ENCODE data around the gene RXFP4.
"Not testable (repeated sequence)": the region's sequence is repeated elsewhere in the genome, so short reads cannot be mapped to it uniquely, and the experiment has no call there.

RXFP4 gene

DNA sequence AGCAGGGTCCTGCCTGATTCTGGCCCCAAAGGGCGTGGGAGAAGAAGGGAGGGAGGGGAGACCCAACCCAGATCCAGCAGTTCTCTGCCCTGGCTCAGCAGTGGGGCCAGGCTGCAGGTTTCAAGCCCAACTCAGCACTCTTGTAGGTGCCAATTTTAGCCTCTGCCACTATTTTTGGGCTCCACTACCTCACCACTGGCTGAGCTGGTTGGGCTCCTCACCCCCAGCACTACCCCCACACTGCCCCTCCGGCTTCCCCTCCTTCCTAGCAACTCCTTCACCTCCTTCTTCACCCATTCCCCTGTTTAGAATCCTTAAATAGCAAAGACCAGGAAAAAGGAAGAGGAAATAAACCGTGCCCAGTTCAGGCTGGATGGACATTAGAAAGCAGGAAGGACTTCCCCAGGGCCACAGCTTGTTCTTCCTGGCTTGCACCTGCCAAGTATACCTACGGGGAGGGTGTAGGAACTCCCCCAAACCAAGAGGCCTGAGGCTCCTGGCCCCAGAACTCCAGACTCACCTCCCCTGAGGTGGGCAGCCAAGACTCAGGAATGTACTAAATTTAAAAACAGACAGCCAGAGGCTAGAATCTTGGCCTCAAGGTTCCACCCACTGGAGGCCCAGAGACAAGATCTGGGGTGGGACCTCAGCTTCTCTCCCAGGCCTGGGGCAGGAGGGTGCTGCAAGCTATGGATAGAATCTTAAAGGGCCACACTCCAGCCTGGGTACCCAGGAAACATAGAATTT lies 38.3 kb downstream of the RXFP4 start:
- DNase-seq, result peak in 1 of 2 experiments; percentile 34

DNA sequence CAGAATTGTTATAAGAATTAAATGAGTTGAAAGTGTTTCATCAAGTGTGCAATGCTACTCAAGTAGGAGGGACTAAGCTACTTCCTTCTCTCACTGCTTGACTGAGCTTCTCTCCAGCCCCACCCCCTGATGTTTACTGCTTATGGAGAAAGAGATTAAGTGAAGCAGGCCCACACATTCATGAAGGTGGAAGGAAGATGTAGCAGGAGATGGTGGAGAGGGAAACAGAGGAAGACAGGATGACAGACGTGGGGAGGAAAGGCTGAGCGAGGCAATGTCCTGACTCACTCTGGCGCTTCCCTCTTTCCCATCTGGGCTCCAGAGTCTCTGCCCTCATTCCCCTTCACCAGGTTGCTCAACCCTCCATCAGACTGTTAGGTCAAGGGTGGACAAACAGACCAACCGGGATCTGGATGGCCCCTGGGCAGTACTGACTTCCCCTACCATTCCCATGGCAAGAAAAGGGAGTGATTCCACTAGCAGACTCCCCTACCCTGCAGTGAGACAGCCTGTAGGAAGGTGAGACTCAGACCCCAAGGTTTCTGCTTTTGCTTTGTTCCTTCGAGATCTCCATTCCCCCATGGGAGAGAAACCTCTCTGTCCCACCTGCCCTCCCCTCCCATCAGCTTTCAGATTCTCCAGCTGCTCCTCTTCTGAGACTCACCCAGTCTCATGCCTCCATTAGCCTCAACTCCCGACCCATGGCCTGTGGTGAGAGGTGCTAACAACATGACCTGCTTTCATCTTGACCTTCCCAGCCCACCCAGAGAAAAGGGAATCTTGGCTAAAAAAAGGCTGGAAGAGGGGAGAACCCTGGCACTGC lies 40.0 kb downstream of the RXFP4 start:
- peak; percentile 60 to 73 for DNase-seq

DNA sequence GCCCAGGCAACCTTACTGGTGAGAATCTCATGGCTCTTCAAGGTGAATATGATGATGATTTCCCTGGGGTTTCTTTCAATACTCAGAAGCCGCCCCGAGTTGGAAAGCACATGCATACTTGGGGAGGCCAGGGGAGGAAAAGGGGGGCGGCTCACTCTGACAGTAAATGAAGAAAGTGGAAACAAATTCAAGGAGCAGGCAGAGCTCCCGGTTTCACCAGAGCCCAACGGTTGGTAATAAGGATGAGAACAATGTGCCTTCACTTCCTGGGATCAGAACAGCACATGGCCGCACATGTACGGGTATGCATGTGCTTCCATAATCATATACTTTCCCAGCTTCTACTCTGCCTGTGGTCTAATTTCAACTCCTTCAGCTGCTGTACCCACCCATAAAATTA lies 40.7 kb downstream of the RXFP4 start:
- no peak for DNase-seq

DNA sequence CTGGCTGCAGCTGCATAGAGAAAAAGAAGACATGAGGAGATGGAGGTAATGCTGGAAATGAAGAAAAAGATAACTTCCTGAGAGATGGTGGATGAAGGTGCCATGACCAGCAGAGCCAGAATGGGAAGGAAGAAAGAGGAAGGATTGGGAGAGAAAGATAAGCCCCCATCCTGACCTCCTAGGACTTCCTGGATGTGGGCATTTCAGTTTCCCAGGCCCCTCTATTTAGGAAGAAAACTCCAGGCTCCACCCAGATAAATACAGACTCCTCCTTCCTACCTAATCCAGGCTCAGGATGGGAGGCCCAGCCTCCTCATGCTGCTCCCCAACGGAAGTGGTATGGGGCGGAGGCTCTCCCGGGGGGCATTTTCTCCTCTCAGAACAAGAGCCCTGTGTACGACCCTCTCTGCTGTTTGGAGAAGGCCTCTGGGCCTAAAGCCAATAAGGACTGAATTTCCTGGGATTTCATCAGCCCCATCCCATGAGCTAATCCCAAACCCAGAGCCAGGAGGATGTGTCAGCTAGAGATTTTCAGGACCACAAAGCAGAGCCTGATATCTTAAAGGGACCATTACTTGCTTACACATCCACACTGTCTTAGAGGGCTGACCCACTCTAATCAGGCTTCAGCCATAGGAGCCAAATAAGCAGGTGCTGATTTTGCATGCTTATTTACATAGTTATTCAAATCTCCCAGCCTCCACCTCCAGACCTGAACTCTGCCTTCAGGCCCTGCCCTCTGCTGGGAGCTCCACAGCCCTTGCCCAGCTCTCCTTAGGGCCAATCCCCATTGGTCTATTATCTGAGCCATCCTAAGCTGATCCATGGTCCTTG lies 42.0 kb downstream of the RXFP4 start:
- DNase-seq, result no peak

DNA sequence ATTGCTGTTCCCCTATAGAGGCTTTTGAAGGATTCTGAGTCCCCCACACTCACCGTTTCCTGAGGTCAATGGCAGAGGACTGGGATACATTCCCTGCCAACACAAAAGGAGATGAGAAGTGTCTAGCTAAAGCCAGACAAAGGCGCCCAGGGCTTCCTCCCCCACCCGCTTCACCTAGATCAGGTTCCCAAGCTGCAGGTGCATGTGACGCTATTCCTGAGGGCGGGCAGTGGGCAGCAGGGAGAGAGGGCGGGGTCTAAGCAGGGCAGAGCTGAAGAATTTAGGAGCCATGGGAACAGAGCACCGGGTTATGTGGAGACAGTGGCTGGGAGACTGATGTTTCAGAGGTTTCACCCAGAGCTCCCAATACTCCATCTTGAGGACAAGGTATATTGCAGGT lies 42.9 kb downstream of the RXFP4 start:
- DNase-seq, result no peak

DNA sequence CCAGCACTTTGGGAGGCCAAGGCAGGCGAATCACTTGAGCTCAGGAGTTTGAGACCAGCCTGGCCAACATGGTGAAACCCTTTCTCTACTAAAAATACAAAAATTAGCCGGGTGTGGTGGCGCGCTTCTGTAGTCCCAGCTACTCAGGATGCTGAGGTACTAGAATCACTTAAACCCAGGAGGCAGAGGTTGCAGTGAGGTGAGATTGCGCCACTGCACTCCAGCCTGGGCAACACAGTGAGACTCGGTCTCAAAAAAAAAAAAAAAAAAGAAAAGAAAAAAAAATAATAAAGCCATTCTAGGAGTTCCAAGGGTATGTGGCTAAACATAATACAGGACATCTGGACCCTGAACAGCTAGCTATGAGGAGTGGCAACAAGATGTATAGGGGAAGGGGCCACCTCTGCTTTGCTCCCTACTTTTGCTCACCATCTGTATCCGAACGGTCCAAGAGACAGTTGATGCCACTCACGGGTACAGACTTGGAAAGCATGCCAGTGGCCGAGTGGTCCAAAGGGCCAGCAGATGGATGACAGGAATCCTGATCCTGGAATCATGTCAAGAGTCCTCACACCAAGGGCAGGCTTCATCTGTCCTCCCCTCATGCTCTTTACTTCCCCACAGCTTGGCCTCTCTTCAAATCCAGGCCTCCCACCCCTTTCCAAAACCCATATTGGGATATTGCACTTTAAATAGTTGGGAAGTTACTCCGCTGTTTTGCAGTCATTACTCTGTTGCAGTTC lies 43.6 kb downstream of the RXFP4 start:
- DNase-seq, result not testable (repeated sequence)

DNA sequence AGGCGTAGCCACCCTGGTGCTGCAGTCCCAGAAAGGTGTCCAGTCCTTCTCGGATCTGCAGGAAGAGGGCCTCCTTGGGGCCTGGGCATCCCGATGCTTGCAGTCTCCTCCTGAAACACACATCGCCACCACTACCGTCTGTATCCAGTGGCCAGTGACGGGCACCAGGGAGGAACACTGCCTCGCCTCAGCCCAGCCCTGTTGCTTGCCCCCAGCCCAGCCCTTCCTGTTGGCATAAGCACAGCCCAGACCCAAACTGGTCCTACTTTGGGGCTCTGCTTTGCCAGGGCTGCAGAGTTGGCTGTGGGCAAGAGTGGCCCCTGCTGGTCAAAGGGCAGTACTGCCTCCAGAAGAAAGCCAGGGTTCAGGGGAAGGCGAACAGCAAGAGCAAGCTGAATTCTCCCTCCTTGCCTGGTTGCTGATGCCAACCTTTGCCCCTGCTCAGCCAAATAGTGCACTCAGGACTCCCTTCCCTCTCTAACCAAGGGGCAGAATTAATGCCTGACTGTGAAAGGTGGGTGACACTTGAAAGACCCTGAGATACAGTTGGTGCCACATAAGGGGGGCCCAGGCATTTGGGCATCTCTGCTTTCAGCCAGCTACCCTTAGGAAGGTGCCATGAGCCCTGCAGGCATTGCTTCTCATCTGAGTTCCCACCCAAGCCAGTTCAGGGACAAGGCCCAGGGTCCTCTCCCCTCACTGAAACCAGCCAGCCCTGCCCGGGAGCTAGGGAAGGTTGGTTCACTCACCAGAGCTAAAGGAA lies 48.0 kb downstream of the RXFP4 start:
- DNase-seq, result peak; percentile 74 to 77

DNA sequence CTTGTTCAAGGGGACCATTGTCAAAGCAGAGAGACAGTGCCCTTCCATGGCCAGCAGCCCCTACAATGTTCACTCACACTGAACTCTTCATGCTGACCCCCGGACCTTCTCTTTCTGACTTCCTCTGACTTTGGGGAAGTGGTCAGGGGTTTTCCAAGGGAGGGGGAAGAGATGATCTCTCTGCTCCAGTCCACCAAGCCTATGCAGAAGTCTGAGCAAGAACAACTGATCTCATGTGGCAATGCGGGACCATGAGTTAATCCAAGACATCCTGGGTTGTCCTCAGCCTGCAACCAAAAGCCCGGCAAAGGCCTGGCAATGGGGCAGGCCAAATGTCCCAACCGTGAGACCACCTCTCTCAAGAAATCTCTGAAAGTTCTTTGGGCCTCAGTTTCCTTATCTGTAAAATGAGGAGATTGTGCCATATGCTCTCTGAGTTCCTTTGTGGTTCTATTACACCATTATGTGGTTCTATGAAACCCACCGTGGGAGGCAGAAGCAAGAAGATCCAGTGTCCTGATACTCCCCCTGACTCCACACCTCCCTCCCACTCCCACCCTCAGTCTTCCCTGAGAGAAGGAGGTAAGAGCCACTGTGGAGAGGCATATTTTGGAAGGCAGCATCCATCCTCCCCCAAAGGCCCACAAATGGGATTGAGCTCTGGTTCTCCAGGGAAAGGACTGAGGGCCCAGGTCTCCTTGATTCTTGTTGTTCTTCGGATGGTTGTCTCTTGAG lies 48.7 kb downstream of the RXFP4 start:
- peak in 1 of 2 experiments; percentile 36 for DNase-seq
